Osteocyte (in vitro differentiated cells): ENCODE results near the gene ZBTB33. TPM values are rescaled to one million over a fixed set of nuclear protein-coding genes. Genes with fewer than 3 reads are reported as not detected.

Source experiments
- DNase-seq: peaks from one replicate; pipeline ENCODE4 v3.0.0; 2021; ENCODE audit warnings: mixed read lengths; ENCODE audit not compliant: unreplicated experiment; ENCODE audit errors: extremely low spot score
- H3K27ac Mint-ChIP-seq: one replicate; pipeline ENCODE4 v1.8.0; 2021; ENCODE audit warnings: mild to moderate bottlenecking, mixed read lengths; ENCODE audit not compliant: unreplicated experiment
- H3K27me3 Mint-ChIP-seq: one replicate; pipeline ENCODE4 v1.8.0; 2021; ENCODE audit warnings: mixed read lengths; ENCODE audit not compliant: unreplicated experiment
- H3K36me3 Mint-ChIP-seq: one replicate; pipeline ENCODE4 v1.8.0; 2021; ENCODE audit warnings: mixed read lengths; ENCODE audit not compliant: unreplicated experiment
- H3K4me1 Mint-ChIP-seq: one replicate; pipeline ENCODE4 v1.8.0; 2021; ENCODE audit warnings: mixed read lengths; ENCODE audit not compliant: unreplicated experiment
- H3K4me3 Mint-ChIP-seq: one replicate; pipeline ENCODE4 v1.8.0; 2021; ENCODE audit warnings: mild to moderate bottlenecking, moderate library complexity, mixed read lengths; ENCODE audit not compliant: unreplicated experiment
- H3K9me3 Mint-ChIP-seq: one replicate; pipeline ENCODE4 v1.8.0; 2021; ENCODE audit warnings: mixed read lengths; ENCODE audit not compliant: unreplicated experiment
- total RNA-seq: library from RNA; stranded (reverse); gene quantifications from 2 replicates; pipeline ENCODE4 v1.2.1, GENCODE V29; 2021
- TF ChIP-seq, protein P1 (sequence below): fragments of 200-600 bp; sonication (generic); IDR thresholded peaks from 2 replicates; pipeline ENCODE4 v1.5.0; 2021; ENCODE audit warnings: antibody characterized with exemption, mild to moderate bottlenecking, moderate library complexity

Gene ZBTB33
- total RNA-seq, 1 donor from 2014 or later: 14.3 TPM

DNA sequence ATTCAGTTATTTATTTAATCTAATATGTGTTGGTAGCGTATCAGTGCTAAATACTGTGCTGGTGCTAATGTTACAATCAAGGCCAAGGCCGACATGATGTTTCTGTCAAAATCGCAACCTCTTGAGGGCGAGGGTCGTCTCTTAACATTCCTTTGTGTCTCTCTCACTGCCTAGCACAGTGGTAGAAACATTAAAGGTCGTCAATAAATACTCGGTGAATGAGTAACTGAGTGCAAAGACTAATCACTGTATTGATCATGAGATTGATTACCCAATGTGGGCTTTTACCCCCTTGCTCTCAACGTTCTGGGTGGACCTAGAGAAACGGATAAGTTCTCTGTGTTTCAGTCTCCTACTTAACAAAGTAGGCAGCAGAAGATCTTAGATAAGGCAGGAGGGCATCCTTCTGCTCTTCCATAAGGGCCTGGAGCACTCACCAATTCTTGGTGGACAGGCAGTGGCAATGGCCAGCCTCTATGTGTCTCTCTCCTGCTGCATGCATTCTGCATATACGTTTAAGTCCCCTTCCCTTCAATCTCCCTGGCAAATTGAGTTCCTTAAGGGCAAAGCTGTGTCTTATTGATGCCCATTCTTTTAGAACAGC lies 30.5 kb downstream of the ZBTB33 start:
- Mint-ChIP-seq H3K36me3 (no peaks in the 10 kb centered on the region), H3K4me1 (no peaks in the 10 kb centered on the region), H3K9me3 (peaks cover 9% of the 10 kb centered on the region), H3K27me3 (no peaks in the 10 kb centered on the region), H3K4me3 (no peak overlapping the region), H3K27ac (no peak overlapping the region)
- TF ChIP-seq, protein P1, sequence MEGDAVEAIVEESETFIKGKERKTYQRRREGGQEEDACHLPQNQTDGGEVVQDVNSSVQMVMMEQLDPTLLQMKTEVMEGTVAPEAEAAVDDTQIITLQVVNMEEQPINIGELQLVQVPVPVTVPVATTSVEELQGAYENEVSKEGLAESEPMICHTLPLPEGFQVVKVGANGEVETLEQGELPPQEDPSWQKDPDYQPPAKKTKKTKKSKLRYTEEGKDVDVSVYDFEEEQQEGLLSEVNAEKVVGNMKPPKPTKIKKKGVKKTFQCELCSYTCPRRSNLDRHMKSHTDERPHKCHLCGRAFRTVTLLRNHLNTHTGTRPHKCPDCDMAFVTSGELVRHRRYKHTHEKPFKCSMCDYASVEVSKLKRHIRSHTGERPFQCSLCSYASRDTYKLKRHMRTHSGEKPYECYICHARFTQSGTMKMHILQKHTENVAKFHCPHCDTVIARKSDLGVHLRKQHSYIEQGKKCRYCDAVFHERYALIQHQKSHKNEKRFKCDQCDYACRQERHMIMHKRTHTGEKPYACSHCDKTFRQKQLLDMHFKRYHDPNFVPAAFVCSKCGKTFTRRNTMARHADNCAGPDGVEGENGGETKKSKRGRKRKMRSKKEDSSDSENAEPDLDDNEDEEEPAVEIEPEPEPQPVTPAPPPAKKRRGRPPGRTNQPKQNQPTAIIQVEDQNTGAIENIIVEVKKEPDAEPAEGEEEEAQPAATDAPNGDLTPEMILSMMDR: no peak
- DNase-seq: no peak

DNA sequence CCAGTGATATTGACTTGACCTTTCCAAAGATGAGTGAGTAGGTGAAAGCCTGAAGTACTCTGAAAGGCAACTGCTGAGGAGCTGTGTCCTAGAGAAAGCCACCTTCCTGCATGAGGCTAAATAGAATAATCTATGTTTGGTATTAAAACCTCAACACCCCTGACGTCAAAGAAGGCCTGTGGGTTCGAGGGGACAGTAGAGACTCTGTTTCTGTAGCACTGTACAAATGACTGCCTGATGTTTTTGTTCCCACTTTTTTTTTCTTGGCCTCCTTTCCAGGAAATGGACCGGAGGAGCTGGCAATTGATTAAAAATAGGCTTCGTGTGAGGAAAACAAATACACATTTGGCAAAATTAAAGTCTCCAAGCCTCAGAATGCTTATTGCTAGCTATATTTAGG lies 31.1 kb downstream of the ZBTB33 start:
- no peak for DNase-seq
- Mint-ChIP-seq H3K4me1 (no peaks in the 10 kb centered on the region), H3K4me3 (no peak overlapping the region), H3K9me3 (peaks cover 9% of the 10 kb centered on the region), H3K36me3 (no peaks in the 10 kb centered on the region), H3K27ac (no peak overlapping the region), H3K27me3 (no peaks in the 10 kb centered on the region)
- TF ChIP-seq, protein P1: no peak

DNA sequence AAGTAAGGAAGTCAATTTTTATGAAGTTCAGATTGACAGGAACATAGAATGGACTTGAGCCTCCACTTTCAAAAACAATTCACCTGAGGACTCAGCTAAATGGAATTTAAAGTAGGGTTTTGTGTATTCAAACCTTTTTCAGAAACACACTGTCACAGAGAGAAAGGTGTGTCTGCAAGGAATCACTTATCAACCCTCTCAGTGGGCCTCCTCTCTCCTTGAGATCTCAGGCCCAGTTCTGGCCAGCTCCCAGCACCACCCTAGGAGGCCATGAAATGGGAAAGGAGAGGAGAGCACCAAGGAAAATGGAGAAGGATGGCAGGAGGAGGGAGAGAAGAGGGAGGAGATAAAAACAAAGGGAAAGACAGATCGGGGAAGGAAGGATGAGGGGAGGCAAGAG lies 32.1 kb downstream of the ZBTB33 start:
- Mint-ChIP-seq H3K4me3 (no peak overlapping the region), H3K27me3 (no peaks in the 10 kb centered on the region), H3K27ac (no peak overlapping the region), H3K4me1 (no peaks in the 10 kb centered on the region), H3K9me3 (peaks cover 9% of the 10 kb centered on the region), H3K36me3 (no peaks in the 10 kb centered on the region)
- no peak for DNase-seq
- TF ChIP-seq, protein P1: no peak

DNA sequence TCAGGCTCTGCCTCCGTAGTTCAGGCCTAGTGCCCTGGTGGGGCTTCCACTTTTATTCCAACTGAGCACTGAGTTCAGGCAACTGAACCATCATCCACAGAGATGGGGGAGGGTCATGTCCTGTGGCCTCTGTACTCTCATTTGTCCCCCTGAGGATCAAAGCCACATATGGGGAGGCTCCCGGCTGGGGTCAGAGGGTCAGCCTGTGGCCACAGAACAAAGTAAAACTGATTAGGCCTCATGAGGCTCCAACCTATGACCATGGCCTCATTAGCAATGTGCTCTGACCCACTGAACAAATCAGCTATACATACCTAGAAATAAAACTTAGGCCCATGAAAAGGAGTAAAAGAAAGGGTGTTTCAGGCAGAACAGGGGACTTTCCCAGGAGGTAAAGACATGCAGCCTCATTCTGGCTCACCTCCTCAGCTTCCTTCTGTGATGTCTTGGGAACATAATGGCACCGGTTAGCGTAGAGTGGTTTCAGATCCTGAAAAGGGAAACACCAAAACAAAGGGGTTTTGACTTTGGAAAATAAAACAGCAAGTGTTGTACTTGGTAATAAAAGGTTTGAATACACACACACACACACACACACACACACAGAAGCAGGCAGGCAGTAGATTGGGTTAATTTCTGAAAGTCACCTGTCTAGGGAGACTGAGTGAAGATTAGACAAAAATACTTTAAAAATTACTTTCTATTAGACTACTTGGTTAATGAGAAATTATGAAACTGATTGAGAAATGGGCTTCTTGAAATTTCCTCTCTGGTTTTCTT lies 36.3 kb downstream of the ZBTB33 start:
- H3K4me1 Mint-ChIP-seq: no peaks in the 10 kb centered on the region
- H3K9me3 Mint-ChIP-seq: peaks cover 5% of the 10 kb centered on the region
- no peak overlapping the region for H3K4me3 Mint-ChIP-seq
- no peak overlapping the region for H3K27ac Mint-ChIP-seq
- H3K27me3 Mint-ChIP-seq: no peaks in the 10 kb centered on the region
- no peak for DNase-seq
- H3K36me3 Mint-ChIP-seq: no peaks in the 10 kb centered on the region
- TF ChIP-seq, protein P1: no peak

DNA sequence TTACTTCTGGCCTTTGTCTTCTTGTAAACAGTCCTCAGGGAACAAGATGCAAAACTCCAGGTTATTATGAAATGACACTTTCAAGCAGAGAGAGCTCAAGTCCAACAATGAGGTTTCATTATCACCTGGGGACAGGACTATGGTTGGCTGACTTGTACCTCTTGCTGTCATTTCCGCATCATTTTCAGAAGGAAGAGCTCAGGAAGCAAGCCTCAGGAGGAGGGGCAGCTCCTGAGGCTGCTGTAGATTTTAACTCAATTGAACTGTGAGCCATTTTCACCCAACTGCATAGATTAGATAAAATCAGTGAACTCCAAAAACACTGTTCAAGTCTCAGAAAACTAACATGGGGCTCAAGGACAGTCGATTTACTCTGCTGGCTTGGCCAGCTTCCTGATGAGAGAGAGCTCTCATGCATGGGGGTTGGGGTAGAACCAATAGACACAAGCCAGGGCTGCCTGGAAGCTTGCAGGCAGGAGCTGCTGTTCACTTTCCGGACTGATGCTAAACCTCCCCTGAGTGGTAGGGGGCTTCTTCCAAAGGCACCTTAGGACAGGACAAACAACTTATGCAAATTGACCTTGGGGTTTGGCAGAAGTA lies 37.0 kb downstream of the ZBTB33 start:
- no peak for DNase-seq
- H3K27ac Mint-ChIP-seq: no peak overlapping the region
- H3K4me3 Mint-ChIP-seq: no peak overlapping the region
- TF ChIP-seq, protein P1: no peak
- no peaks in the 10 kb centered on the region for H3K4me1 Mint-ChIP-seq
- H3K36me3 Mint-ChIP-seq: no peaks in the 10 kb centered on the region
- peaks cover 5% of the 10 kb centered on the region for H3K9me3 Mint-ChIP-seq
- no peaks in the 10 kb centered on the region for H3K27me3 Mint-ChIP-seq
